ENCODE measurements around the gene WNT6. TPM values are rescaled to one million over a fixed set of nuclear protein-coding genes. Genes with fewer than 3 reads are reported as not detected.

WNT6 gene
- total and polyA plus RNA-seq, 4 donors = 0.08 to 0.54 (median 0.28) TPM

DNA sequence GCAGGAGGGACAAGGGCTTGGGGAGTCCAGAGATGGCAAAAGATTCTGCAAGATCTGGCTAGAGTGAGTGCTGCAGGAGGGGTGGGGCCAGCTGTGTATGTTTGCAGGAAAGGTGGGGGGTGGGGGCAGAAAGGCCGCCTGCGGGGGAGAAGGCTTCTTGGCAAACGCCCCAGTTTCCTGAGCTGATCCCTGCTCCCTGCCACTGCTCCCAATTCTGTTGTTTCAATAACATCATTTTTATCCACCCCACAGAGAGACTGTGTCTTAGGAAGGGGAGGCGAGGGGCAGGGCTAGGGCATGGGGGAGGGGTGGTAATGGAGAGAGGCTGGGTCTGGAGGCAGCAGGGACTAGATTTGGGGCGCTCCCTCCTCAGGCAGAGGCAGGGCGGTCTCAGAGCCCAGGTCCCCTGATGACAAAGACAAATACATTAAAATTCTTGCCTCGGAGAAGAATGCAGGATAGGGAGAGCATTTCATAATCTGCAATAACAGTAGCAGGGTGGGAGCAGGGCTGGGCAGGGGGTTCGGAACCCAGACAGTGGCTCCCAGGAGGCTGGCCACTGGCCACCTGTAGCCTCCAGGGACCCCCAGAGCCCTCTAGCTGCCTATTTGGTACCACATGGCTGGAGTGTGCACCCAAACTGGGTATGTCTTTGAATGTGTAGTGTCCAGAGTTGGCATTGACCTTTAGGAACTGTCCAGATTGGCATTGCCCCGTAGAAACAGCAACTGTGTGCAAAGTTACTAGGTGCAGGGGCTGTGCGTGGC, 2.1 kb upstream of the WNT6 start:
- H3K9ac ChIP-seq (ENCODE audit: insufficient read depth in 1 of 2, low read length in 2 of 2) = no peak overlapping the region
- H3K36me3 ChIP-seq (ENCODE audit: control insufficient read depth in 4 of 4, insufficient read depth in 4 of 4, low read length in 4 of 4) = no peaks in the 10 kb centered on the region
- ATAC-seq (ENCODE audit: insufficient read depth, low FRiP score) = no peak
- peaks cover 0 to 81% (median 76%) of the 10 kb centered on the region in 3 donors for H3K27me3 ChIP-seq (ENCODE audit: control insufficient read depth in 3 of 3, insufficient read depth in 3 of 3, low read length in 2 of 3)
- WGBS, 2 donors = 17 to 18% methylated on average over 10 of the region's 10 CpGs
- no peak for DNase-seq
- H3K9me3 ChIP-seq (ENCODE audit: control insufficient read depth in 4 of 4, insufficient read depth in 3 of 4, low read length in 3 of 4) = peaks cover 0 to 2% (median 0%) of the 10 kb centered on the region in 4 donors
- H3K27ac ChIP-seq (ENCODE audit: low read depth in 1 of 2, low read length in 1 of 2) = no peak overlapping the region
- TF ChIP-seq, protein P1, sequence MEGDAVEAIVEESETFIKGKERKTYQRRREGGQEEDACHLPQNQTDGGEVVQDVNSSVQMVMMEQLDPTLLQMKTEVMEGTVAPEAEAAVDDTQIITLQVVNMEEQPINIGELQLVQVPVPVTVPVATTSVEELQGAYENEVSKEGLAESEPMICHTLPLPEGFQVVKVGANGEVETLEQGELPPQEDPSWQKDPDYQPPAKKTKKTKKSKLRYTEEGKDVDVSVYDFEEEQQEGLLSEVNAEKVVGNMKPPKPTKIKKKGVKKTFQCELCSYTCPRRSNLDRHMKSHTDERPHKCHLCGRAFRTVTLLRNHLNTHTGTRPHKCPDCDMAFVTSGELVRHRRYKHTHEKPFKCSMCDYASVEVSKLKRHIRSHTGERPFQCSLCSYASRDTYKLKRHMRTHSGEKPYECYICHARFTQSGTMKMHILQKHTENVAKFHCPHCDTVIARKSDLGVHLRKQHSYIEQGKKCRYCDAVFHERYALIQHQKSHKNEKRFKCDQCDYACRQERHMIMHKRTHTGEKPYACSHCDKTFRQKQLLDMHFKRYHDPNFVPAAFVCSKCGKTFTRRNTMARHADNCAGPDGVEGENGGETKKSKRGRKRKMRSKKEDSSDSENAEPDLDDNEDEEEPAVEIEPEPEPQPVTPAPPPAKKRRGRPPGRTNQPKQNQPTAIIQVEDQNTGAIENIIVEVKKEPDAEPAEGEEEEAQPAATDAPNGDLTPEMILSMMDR (IDR thresholded peaks at IDR 0.05; ENCODE audit: control extremely low read depth, extremely low read depth) = no peak
- H3K4me3 ChIP-seq = no peak overlapping the region
- H3K4me1 ChIP-seq (ENCODE audit: control insufficient read depth in 5 of 5, insufficient read depth in 5 of 5, low read length in 5 of 5) = peaks cover 0 to 9% (median 5%) of the 10 kb centered on the region in 5 donors

DNA sequence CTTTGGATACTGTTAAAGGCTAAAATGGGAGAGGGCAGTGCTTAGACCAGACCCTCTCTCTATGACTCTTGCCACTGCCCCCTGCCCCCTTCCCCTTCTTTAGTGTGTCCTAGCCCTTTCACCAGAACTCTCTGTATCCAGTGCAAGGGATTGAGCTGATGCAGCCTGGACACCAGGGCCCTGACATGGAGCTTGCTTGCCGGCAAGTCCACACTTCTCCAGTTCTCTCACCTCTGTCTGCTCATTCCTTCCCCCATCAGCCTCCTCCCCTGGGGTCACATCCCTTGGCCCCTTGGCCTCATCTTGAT, 1.5 kb upstream of the WNT6 start:
- H3K4me1 ChIP-seq (ENCODE audit: control insufficient read depth in 5 of 5, insufficient read depth in 5 of 5, low read length in 5 of 5) = peaks cover 0 to 9% (median 4%) of the 10 kb centered on the region in 5 donors
- no peak overlapping the region for H3K27ac ChIP-seq (ENCODE audit: low read depth in 1 of 2, low read length in 1 of 2)
- DNase-seq = no peak
- TF ChIP-seq, protein P1 (IDR thresholded peaks at IDR 0.05; ENCODE audit: control extremely low read depth, extremely low read depth) = no peak
- H3K9ac ChIP-seq (ENCODE audit: insufficient read depth in 1 of 2, low read length in 2 of 2) = no peak overlapping the region
- no peaks in the 10 kb centered on the region for H3K36me3 ChIP-seq (ENCODE audit: control insufficient read depth in 4 of 4, insufficient read depth in 4 of 4, low read length in 4 of 4)
- peaks cover 0 to 2% (median 0%) of the 10 kb centered on the region in 4 donors for H3K9me3 ChIP-seq (ENCODE audit: control insufficient read depth in 4 of 4, insufficient read depth in 3 of 4, low read length in 3 of 4)
- H3K27me3 ChIP-seq (ENCODE audit: control insufficient read depth in 3 of 3, insufficient read depth in 3 of 3, low read length in 2 of 3) = peaks cover 0 to 83% (median 75%) of the 10 kb centered on the region in 3 donors
- H3K4me3 ChIP-seq = no peak overlapping the region
- ATAC-seq (ENCODE audit: insufficient read depth, low FRiP score) = no peak
- 3 to 18% methylated on average over 1 of the region's 1 CpG for WGBS, 2 donors

DNA sequence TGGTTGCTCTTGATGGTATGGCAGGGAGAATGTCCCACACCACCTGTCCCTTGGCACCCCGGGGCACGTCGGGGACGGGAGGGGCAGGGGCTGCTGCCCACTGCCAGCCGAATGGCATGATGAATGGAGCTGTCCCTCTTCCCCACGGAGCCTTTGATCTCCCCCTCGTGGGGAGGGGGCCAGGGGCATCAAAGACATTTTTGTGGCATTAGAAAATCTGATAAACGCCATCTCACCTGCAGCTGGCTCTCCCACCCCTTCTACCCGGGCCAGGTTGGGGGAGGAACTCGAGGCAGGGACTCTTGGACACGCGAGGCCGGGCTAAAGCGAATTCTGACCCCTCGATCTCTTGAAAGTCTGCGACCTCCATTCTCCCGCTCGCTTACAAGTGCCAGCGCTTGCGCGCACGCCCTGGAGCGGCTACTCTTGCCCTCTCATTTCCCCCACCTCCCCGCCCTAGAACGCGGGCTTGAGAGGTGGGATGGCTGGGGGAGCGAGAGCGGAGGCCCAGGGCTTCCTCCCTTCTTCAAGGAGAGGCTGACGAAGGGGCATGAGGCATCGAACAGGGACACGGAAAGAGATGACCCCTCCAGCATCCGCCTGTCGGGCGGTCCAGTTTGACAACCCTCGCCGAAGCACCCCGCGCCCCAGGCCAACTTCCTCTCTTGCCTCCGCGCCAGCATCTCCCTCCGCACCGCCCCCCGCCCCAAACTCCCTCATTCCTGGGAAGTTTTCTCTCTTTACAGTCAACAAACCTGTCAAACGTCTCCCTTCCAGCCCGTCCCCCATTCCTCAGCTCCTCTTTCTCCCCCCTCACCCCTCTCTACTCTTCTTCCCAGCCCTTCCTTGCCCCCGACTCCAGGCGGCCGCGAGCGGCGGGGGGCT, 692 bp upstream of the WNT6 start:
- WGBS, 2 donors = 5% methylated on average over 43 to 51 of the region's 51 CpGs
- no peak overlapping the region for H3K27ac ChIP-seq (ENCODE audit: low read depth in 1 of 2, low read length in 1 of 2)
- peaks cover 0 to 9% (median 4%) of the 10 kb centered on the region in 5 donors for H3K4me1 ChIP-seq (ENCODE audit: control insufficient read depth in 5 of 5, insufficient read depth in 5 of 5, low read length in 5 of 5)
- ATAC-seq (ENCODE audit: insufficient read depth, low FRiP score) = no peak
- H3K36me3 ChIP-seq (ENCODE audit: control insufficient read depth in 4 of 4, insufficient read depth in 4 of 4, low read length in 4 of 4) = no peaks in the 10 kb centered on the region
- DNase-seq = no peak
- no peak overlapping the region for H3K4me3 ChIP-seq
- peaks cover 0 to 74% (median 69%) of the 10 kb centered on the region in 3 donors for H3K27me3 ChIP-seq (ENCODE audit: control insufficient read depth in 3 of 3, insufficient read depth in 3 of 3, low read length in 2 of 3)
- no peaks in the 10 kb centered on the region for H3K9me3 ChIP-seq (ENCODE audit: control insufficient read depth in 4 of 4, insufficient read depth in 3 of 4, low read length in 3 of 4)
- H3K9ac ChIP-seq (ENCODE audit: insufficient read depth in 1 of 2, low read length in 2 of 2) = no peak overlapping the region
- TF ChIP-seq, protein P1 (IDR thresholded peaks at IDR 0.05; ENCODE audit: control extremely low read depth, extremely low read depth) = no peak
